Fibroblast of villous mesenchyme (primary cell): Measurements from ENCODE around the gene NCDN. TPM values are rescaled to one million over a fixed set of nuclear protein-coding genes. Genes with fewer than 3 reads are reported as not detected.

ENCODE experiments used
- DNase-seq: peaks from one replicate; pipeline ENCODE4 v3.0.0-alpha.2; 2010; ENCODE audit warnings: low read depth
- H3K4me3 ChIP-seq: 2 replicates; pipeline ENCODE4 v1.5.1; 2011; ENCODE audit warnings: low read depth, mild to moderate bottlenecking, low read length
- CTCF ChIP-seq: IDR thresholded peaks from 2 replicates; pipeline ENCODE4 v1.5.1; 2012; ENCODE audit warnings: low read depth, mild to moderate bottlenecking, low read length; ENCODE audit not compliant: insufficient read depth
- total RNA-seq: library from RNA; depleted of rRNA; stranded (reverse); fragments of >200 nt; gene quantifications from 2 replicates; pipeline ENCODE4 v1.2.3, GENCODE V29; 2012

NCDN gene
- total RNA-seq, 1 donor, result 21.6 TPM

DNA sequence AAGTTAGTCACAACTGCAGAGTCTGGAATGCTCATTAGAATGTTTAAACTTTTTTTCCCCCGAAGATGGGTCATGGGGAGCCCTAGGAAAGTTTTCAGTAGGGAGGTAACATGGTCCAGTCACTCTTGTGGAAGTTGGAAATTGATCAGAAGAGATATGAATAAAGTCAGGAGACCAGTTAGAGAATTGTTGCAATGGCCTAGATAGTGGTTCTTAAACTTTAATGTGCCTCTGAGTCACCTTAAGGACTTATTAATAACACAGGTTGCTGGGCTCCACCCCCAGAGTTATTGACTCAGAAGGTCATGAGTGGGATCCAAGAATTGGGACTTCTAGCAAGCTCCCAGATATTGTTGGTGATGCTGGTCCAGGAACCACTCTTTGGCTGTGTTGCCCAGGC, 12.3 kb downstream of the NCDN start:
- DNase-seq, result peak; percentile 33
- no peak overlapping the region for H3K4me3 ChIP-seq
- no peak for TF ChIP-seq CTCF

DNA sequence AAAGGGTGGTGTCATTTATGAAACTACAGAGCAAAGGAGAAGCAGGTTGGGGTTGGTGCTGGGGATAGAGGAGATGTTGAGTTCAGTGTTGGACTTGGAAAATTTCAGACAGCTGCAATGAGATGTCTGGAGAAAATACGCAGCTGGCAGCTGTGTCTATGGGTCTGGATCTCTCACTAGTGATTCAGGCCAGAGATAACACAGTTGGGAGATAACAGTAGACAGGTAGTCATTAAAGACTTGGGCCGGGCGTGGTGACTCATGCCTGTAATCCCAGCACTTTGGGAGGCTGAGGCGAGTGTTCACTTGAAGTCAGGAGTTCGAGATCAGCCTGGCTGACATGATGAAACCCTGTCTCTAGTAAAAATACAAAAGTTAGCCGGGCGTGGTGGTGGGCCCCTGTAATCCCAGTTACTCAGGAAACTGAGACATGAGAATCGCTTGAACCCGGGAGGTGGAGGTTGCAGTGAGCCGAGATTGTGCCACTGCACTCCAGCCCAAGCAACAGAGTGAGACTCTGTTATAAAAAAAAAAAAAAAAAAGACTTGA, 13.1 kb downstream of the NCDN start:
- H3K4me3 ChIP-seq, result no peak overlapping the region
- DNase-seq, result peak; percentile 54
- no peak for TF ChIP-seq CTCF

DNA sequence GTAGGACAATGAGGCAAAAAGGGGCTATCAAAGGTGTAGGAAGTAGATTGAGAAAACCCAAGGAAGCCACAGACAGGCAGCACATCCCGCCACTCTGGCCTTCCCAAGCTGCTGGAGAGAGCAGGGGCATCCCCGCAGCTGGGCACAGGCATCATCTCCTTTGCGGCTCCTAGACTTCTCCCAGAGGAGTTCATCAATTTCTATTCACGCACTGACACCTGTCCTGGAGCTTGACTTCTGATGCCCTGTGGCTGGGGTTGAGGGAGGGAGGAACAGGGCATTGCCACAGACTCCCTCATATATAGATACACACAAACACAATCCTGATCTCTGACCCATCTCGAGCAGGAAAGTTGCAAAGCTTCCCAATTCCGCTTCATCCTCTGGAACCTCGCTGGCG, 13.7 kb downstream of the NCDN start:
- no peak overlapping the region for H3K4me3 ChIP-seq
- TF ChIP-seq CTCF, result no peak
- DNase-seq, result no peak

DNA sequence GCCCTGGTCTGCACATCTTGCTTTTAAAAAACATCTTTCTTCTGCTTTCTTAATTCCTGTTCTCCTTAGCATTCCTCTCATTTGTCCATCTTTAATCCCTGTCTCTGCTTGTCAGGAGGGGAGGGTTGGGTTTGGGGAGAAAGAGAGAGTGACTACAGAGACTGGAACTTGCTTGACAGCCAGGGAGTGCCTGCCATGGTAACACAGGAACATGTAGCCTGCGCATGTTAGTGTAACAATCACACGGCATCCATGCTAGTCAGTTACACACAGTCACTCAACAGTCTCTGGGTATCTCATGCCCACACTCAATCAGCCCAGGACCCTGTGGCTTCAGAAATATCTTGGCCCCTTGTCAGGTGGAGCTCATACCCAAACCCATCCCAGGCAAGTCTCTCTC, 14.7 kb downstream of the NCDN start:
- no peak for TF ChIP-seq CTCF
- H3K4me3 ChIP-seq, result no peak overlapping the region
- no peak for DNase-seq

DNA sequence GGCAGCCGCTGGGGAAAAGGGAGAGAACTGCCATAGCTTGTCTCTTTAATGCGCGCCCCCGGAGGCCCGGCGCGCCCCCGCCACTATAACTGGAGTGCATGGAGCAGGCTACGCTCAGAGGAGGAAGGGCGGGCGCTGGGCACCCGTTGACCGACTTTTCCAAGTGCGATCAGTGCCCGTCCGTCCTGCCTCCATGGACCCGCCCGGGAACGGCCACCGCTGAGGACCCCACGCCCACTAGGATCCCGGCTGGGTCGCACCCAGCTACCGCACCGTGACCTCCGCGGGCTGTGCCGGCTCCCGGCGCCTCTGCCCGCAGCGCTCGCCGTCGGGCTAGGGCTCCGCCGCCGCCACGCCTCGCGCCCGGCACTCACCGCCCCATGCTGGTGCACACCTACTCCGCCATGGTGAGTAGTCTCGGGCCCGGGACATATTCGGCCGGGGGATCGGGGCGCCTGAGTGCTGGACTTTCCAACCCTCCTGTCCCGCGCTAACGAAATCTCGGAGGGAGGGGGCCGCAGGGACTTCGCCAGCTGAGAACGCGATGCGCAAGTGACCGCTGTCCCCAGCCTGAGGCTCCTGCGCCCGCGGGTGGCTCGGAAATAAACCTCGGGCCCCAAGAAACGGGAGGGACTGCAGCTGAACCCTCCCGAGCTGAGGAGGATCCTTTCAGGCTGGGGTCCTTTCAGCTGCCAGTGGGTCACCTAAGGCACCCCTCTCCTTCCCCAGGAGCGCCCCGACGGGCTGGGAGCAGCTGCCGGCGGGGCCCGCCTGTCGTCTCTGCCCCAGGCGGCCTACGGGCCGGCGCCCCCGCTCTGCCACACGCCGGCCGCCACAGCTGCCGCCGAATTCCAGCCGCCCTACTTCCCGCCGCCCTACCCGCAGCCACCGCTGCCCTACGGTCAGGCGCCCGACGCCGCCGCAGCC, 15.9 kb downstream of the NCDN start, which contains the start of gene TFAP2E:
Gene TFAP2E, plus strand, starts transcription at position 117 of the 927 bp plus-strand sequence. Its CDS starts 264 bp downstream, at position 381.
- peak; percentile 36 for DNase-seq
- peak within 1 kb of the TSS; percentile 65 for H3K4me3 ChIP-seq
- no peak for TF ChIP-seq CTCF

DNA sequence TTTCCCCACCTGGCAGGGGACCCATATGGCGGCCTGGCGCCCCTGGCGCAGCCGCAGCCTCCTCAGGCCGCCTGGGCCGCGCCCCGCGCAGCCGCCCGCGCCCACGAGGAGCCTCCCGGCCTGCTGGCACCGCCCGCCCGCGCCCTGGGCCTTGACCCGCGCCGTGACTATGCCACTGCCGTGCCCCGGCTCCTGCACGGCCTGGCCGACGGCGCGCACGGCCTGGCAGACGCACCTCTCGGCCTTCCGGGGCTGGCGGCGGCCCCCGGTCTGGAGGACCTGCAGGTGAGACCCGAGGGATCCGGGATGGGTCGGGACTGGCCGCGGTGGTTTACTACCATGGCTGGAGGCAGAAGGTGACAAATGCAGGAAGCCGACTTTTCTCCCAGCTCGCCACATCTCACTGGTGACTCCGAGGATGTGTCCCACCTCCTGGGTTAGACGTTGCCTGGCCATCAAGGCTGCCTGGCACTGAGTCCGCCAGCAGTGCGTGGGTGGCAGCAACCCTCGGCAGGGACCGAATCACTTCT, 16.6 kb downstream of the NCDN start:
- no peak overlapping the region for H3K4me3 ChIP-seq
- no peak for DNase-seq
- TF ChIP-seq CTCF, result no peak
